ENCODE results near the gene TBC1D22A.
"Not testable (repeated sequence)": the region's sequence is repeated elsewhere in the genome, so short reads cannot be mapped to it uniquely, and the experiment has no call there.

Gene TBC1D22A

DNA sequence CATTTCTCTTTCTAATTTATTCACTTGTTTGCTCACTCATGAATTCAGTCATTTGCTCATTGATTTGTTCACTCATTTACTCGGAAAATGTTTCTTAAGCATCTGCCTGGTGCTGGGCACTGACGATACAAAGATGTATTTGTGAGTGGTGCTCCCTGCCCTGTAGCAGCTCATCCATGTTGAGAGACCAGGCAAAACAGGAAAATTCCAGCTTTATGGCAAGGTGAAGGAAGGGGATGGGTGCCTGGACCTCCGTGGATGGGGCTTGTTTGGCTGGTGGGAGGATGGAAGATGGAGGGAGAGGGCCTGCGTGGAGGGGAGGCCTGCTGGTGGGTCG, 53.1 kb downstream of the TBC1D22A start:
- TF ChIP-seq, protein P1, sequence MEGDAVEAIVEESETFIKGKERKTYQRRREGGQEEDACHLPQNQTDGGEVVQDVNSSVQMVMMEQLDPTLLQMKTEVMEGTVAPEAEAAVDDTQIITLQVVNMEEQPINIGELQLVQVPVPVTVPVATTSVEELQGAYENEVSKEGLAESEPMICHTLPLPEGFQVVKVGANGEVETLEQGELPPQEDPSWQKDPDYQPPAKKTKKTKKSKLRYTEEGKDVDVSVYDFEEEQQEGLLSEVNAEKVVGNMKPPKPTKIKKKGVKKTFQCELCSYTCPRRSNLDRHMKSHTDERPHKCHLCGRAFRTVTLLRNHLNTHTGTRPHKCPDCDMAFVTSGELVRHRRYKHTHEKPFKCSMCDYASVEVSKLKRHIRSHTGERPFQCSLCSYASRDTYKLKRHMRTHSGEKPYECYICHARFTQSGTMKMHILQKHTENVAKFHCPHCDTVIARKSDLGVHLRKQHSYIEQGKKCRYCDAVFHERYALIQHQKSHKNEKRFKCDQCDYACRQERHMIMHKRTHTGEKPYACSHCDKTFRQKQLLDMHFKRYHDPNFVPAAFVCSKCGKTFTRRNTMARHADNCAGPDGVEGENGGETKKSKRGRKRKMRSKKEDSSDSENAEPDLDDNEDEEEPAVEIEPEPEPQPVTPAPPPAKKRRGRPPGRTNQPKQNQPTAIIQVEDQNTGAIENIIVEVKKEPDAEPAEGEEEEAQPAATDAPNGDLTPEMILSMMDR (IDR thresholded peaks at IDR 0.05; ENCODE audit: low read depth, low read length): no peak
- no peak overlapping the region for H3K4me3 ChIP-seq (ENCODE audit: low read depth, low read length)

GRCh38 chr22:46815896-46816731, 53.7 kb downstream of the TBC1D22A start:
- TF ChIP-seq, protein P1 (IDR thresholded peaks at IDR 0.05; ENCODE audit: low read depth, low read length): no peak
- no peak overlapping the region for H3K4me3 ChIP-seq (ENCODE audit: low read depth, low read length)

GRCh38 chr22:46817390-46817789, 54.9 kb downstream of the TBC1D22A start:
- H3K4me3 ChIP-seq (ENCODE audit: low read depth, low read length): not testable (repeated sequence)

- no peak overlapping the region for H3K4me3 ChIP-seq (ENCODE audit: low read depth, low read length)
- TF ChIP-seq, protein P1 (IDR thresholded peaks at IDR 0.05; ENCODE audit: low read depth, low read length): no peak
Measured at GRCh38 chr22:46823248-46823647, 60.8 kb downstream of the TBC1D22A start.

GRCh38 chr22:46823654-46824053, 61.2 kb downstream of the TBC1D22A start:
- H3K4me3 ChIP-seq (ENCODE audit: low read depth, low read length): no peak overlapping the region
- TF ChIP-seq, protein P1 (IDR thresholded peaks at IDR 0.05; ENCODE audit: low read depth, low read length): no peak

GRCh38 chr22:46824344-46824909, 62.0 kb downstream of the TBC1D22A start:
- TF ChIP-seq, protein P1 (IDR thresholded peaks at IDR 0.05; ENCODE audit: low read depth, low read length): no peak
- no peak overlapping the region for H3K4me3 ChIP-seq (ENCODE audit: low read depth, low read length)

DNA sequence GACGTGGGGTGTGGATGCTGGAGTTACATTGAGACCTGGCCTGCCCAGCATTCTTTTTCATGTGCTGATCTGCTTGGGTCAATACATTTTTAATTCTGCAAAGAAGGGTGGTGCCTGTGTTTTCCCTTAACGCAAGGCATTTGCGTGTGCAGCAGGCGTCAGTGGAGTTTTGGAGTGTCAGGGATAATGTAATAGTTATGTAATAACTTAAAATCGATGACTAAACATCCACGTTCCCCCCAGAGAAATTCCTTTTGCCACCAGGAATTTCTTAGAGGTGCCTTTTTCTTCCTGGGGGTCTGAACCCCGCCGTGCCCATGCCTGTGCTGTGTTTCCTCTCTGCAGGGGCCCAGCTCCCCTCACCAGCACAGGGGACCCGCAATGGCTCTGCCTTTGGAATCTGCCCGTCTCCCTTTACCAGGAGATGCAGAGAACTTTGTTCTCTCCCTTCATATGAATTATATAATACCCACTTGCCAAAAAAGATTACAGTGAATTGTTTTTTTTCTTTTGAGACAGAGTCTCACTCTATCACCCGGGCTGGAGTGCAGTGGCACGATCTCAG, 62.6 kb downstream of the TBC1D22A start:
- H3K4me3 ChIP-seq (ENCODE audit: low read depth, low read length): no peak overlapping the region
- TF ChIP-seq, protein P1 (IDR thresholded peaks at IDR 0.05; ENCODE audit: low read depth, low read length): no peak

Data from WI38 (cell line).